ENCODE results near the gene NABP1.

- no peak for TF ChIP-seq CTCF (IDR thresholded peaks at IDR 0.05; ENCODE audit: poor library complexity)
- no peak for TF ChIP-seq EZH2 (IDR thresholded peaks at IDR 0.05; ENCODE audit: borderline replicate concordance)
Observed at GRCh38 chr2:191660575-191660974, 17.4 kb upstream of the NABP1 start.
